Transverse colon (tissue), 3 donors: ENCODE results near the gene FOCAD.

Source experiments
- EP300 ChIP-seq: sonication (generic); formaldehyde crosslinking; IDR thresholded peaks from one replicate; pipeline ENCODE4 v1.6.1; 2017; ENCODE audit warnings: antibody characterized with exemption, low read depth
- POLR2A ChIP-seq: fragments of 450-650 bp; IDR thresholded peaks from one replicate; pipeline ENCODE4 v1.6.1; 2016; ENCODE audit warnings: antibody characterized with exemption, mild to moderate bottlenecking, moderate library complexity
- TF ChIP-seq, protein P1 (sequence below), 5 experiments: fragments of 200-600 bp in 3 of 5; fragments of 450-650 bp in 2 of 5; sonication (generic) in 3 of 5; IDR thresholded peaks; 1 replicate in 2 of 5; 2 replicates in 3 of 5; pipeline ENCODE4 v1.5.1; 2016 to 2017; ENCODE audit warnings: antibody characterized with exemption in 5 of 5, inconsistent platforms in 3 of 5, mild to moderate bottlenecking in 2 of 5, moderate library complexity in 1 of 5

DNA sequence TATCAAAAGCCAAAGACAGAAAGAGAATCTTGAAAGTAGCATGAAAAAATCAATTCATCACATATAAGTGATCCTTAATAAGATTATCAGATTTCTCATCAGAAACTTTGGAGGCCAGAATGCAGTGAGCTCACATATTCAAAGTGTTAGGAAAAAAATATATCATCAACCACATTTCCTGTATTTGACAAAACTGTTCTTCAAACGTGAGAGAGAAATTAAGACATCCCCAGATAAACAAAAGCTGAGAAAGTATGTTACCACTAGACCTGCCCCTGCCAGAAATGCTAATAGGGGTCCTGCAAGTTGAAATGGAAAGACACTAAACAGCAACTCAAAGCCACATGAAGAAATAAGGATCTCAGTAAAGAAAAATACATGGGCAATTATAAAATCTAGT, 317.5 kb downstream of the FOCAD start:
- TF ChIP-seq EP300 = no peak
- TF ChIP-seq, protein P1, sequence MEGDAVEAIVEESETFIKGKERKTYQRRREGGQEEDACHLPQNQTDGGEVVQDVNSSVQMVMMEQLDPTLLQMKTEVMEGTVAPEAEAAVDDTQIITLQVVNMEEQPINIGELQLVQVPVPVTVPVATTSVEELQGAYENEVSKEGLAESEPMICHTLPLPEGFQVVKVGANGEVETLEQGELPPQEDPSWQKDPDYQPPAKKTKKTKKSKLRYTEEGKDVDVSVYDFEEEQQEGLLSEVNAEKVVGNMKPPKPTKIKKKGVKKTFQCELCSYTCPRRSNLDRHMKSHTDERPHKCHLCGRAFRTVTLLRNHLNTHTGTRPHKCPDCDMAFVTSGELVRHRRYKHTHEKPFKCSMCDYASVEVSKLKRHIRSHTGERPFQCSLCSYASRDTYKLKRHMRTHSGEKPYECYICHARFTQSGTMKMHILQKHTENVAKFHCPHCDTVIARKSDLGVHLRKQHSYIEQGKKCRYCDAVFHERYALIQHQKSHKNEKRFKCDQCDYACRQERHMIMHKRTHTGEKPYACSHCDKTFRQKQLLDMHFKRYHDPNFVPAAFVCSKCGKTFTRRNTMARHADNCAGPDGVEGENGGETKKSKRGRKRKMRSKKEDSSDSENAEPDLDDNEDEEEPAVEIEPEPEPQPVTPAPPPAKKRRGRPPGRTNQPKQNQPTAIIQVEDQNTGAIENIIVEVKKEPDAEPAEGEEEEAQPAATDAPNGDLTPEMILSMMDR (IDR thresholded peaks at IDR 0.05) = no peak
- TF ChIP-seq POLR2A = no peak
